HL-60 (cell line): ENCODE results near the gene AP2A2.

Source experiments
- DNase-seq, 2 experiments: peaks; one replicate each; pipeline ENCODE4 v3.0.0-alpha.2; 2010 to 2020; ENCODE audit warnings: low read depth in 1 of 2, low spot score in 1 of 2
- H3K27ac ChIP-seq: fragments of 250-450 bp; sonication (Bioruptor Pico); replicated peaks from 2 replicates; pipeline ENCODE4 v1.5.1; 2020; ENCODE audit warnings: mild to moderate bottlenecking, moderate library complexity
- H3K27me3 ChIP-seq: fragments of 250-450 bp; sonication (Bioruptor Pico); 2 replicates; pipeline ENCODE4 v1.5.1; 2021; ENCODE audit warnings: mild to moderate bottlenecking, moderate library complexity; ENCODE audit not compliant: insufficient read depth, poor library complexity, severe bottlenecking
- H3K4me3 ChIP-seq: replicated peaks from 2 replicates; pipeline ENCODE4 v1.5.1; 2011; ENCODE audit warnings: mild to moderate bottlenecking, control low read depth, low read length; ENCODE audit not compliant: insufficient read depth
- CTCF ChIP-seq: IDR thresholded peaks from one replicate; pipeline ENCODE4 v1.5.1; 2011; ENCODE audit warnings: low read length, control low read depth, inconsistent platforms; ENCODE audit not compliant: insufficient read depth
- GABPA ChIP-seq: IDR thresholded peaks from 2 replicates; pipeline ENCODE4 v1.6.1; 2012; ENCODE audit warnings: low read depth
- POLR2AphosphoS5 ChIP-seq: IDR thresholded peaks from 2 replicates; pipeline ENCODE4 v1.6.1; 2012; ENCODE audit warnings: low read depth
- SPI1 ChIP-seq: IDR thresholded peaks from 2 replicates; pipeline ENCODE4 v1.6.1; 2012; ENCODE audit warnings: low read depth, mild to moderate bottlenecking, borderline replicate concordance
- TF ChIP-seq, protein P1 (sequence below): IDR thresholded peaks from 2 replicates; pipeline ENCODE4 v1.6.1; 2012; ENCODE audit warnings: low read depth; ENCODE audit not compliant: insufficient replicate concordance

Gene AP2A2

DNA sequence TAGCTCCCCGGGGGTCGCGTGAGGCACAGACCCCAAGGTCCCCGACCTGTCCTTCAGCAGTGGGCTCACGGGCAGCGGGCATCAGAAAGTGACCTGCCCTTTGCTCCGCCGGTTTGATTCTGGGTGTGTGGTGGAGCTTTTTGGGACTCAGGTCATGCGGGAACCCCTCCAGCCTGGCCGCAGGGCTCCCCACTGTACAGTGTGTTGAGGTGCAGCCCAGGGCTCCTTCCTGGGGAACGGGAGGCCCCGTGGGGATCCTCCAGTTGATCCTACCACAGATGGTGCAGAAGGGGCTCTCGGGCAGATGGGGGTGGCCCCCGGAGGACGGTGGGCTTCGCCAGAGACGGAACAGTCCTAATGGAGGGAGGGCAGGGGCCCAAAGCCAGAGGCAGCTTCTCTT, 86.6 kb downstream of the AP2A2 start:
- no peak overlapping the region for H3K4me3 ChIP-seq
- TF ChIP-seq CTCF (no peak), SPI1 (no peak)
- H3K27me3 ChIP-seq, result no peaks in the 10 kb centered on the region
- H3K27ac ChIP-seq, result no peak overlapping the region
- no peak for DNase-seq

DNA sequence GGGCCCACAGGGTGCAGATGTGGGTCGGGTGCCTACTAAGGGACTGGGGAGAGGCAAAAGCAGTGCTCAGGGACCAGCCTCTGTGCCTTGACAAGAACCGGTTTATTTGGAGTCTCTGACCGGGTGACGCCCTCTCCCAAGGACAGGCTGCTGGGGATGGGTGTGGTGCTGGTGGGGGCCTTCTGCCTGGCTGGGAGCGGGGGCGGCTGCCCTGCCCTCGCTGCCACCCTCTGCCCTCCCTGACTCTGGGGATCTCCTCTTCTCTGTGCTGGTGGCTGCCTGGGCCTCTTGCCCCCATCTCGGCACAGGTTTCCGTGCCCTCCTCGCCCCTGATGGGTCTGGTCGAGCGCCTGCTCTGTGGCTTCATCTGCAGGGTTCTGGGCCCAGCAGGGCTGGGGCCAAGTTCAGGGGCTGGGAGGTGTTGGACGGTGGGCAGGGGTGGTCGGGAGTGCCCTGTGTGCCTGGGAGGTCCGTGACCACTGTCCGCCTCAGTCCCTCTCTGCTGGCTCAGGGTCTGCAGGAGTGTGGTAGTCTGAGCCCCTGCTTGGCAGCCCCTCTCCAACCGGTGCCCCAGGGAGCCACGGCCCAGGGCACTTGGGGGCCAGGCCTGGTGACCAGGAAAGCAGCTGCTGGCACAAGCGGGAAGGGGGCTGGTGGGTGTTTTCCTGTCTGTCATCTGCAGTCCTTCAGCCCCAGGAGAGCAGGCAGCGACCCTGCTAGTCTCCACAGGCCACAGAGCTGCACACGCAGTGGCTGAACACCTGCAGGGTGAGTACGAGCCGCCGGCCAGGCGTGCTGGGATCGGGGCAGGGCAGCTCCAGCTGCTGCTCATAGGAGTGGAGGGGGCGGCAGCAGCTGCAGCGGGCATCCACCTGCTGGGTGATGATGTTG, 87.3 kb downstream of the AP2A2 start:
- no peak for DNase-seq
- TF ChIP-seq, protein P1, sequence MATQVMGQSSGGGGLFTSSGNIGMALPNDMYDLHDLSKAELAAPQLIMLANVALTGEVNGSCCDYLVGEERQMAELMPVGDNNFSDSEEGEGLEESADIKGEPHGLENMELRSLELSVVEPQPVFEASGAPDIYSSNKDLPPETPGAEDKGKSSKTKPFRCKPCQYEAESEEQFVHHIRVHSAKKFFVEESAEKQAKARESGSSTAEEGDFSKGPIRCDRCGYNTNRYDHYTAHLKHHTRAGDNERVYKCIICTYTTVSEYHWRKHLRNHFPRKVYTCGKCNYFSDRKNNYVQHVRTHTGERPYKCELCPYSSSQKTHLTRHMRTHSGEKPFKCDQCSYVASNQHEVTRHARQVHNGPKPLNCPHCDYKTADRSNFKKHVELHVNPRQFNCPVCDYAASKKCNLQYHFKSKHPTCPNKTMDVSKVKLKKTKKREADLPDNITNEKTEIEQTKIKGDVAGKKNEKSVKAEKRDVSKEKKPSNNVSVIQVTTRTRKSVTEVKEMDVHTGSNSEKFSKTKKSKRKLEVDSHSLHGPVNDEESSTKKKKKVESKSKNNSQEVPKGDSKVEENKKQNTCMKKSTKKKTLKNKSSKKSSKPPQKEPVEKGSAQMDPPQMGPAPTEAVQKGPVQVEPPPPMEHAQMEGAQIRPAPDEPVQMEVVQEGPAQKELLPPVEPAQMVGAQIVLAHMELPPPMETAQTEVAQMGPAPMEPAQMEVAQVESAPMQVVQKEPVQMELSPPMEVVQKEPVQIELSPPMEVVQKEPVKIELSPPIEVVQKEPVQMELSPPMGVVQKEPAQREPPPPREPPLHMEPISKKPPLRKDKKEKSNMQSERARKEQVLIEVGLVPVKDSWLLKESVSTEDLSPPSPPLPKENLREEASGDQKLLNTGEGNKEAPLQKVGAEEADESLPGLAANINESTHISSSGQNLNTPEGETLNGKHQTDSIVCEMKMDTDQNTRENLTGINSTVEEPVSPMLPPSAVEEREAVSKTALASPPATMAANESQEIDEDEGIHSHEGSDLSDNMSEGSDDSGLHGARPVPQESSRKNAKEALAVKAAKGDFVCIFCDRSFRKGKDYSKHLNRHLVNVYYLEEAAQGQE, result no peak
- H3K27ac ChIP-seq, result no peak overlapping the region
- no peak overlapping the region for H3K4me3 ChIP-seq
- no peaks in the 10 kb centered on the region for H3K27me3 ChIP-seq

GRCh38 chr11:1013631-1013935, 87.9 kb downstream of the AP2A2 start:
- no peak for DNase-seq
- Histone ChIP-seq H3K27ac (no peak overlapping the region), H3K4me3 (no peak overlapping the region), H3K27me3 (no peaks in the 10 kb centered on the region)
- TF ChIP-seq, protein P1, result no peak
- TF ChIP-seq POLR2AphosphoS5 (no peak), GABPA (no peak), SPI1 (no peak), CTCF (no peak)

GRCh38 chr11:1014276-1014675, 88.6 kb downstream of the AP2A2 start:
- Histone ChIP-seq H3K27me3 (no peaks in the 10 kb centered on the region), H3K4me3 (no peak overlapping the region), H3K27ac (no peak overlapping the region)
- no peak for DNase-seq
- no peak for TF ChIP-seq CTCF
- TF ChIP-seq, protein P1, result no peak
- TF ChIP-seq GABPA, result no peak
